ENCODE measurements around the gene ZNF532.

Gene ZNF532

GRCh38 chr18:58902961-58903360 is 38.3 kb downstream of the ZNF532 start:
- no peak for TF ChIP-seq CTCF (IDR thresholded peaks at IDR 0.05; ENCODE audit: control insufficient read depth, insufficient read depth, low read depth, low read length, missing control alignments)
- DNase-seq (ENCODE audit: low read depth), result no peak

GRCh38 chr18:58903533-58903932 is 38.9 kb downstream of the ZNF532 start:
- no peak for TF ChIP-seq CTCF (IDR thresholded peaks at IDR 0.05; ENCODE audit: control insufficient read depth, insufficient read depth, low read depth, low read length, missing control alignments)

More at GRCh38 chr18:58902961-58903360, 38.3 kb downstream of the ZNF532 start:
- H3K4me3 ChIP-seq (ENCODE audit: control insufficient read depth, low read depth, low read length), result no peak overlapping the region

GRCh38 chr18:58905777-58906428 is 41.2 kb downstream of the ZNF532 start:
- no peak for TF ChIP-seq CTCF (IDR thresholded peaks at IDR 0.05; ENCODE audit: control insufficient read depth, insufficient read depth, low read depth, low read length, missing control alignments)

More at GRCh38 chr18:58903533-58903932, 38.9 kb downstream of the ZNF532 start:
- no peak overlapping the region for H3K4me3 ChIP-seq (ENCODE audit: control insufficient read depth, low read depth, low read length)
- no peak for DNase-seq (ENCODE audit: low read depth)

GRCh38 chr18:58908006-58908405 is 43.3 kb downstream of the ZNF532 start:
- DNase-seq (ENCODE audit: low read depth), result no peak
- no peak overlapping the region for H3K4me3 ChIP-seq (ENCODE audit: control insufficient read depth, low read depth, low read length)
- no peak for TF ChIP-seq CTCF (IDR thresholded peaks at IDR 0.05; ENCODE audit: control insufficient read depth, insufficient read depth, low read depth, low read length, missing control alignments)

More at GRCh38 chr18:58905777-58906428, 41.2 kb downstream of the ZNF532 start:
- H3K4me3 ChIP-seq (ENCODE audit: control insufficient read depth, low read depth, low read length), result no peak overlapping the region
- no peak for DNase-seq (ENCODE audit: low read depth)

GRCh38 chr18:58909521-58909920 is 44.8 kb downstream of the ZNF532 start:
- no peak for DNase-seq (ENCODE audit: low read depth)
- H3K4me3 ChIP-seq (ENCODE audit: control insufficient read depth, low read depth, low read length), result no peak overlapping the region
- no peak for TF ChIP-seq CTCF (IDR thresholded peaks at IDR 0.05; ENCODE audit: control insufficient read depth, insufficient read depth, low read depth, low read length, missing control alignments)

- TF ChIP-seq CTCF (IDR thresholded peaks at IDR 0.05; ENCODE audit: control insufficient read depth, insufficient read depth, low read depth, low read length, missing control alignments), result no peak
These were observed 46.6 kb downstream of the ZNF532 start for GRCh38 chr18:58911241-58911640.

More at GRCh38 chr18:58911241-58911640, 46.6 kb downstream of the ZNF532 start:
- no peak overlapping the region for H3K4me3 ChIP-seq (ENCODE audit: control insufficient read depth, low read depth, low read length)
- peak; percentile 31 for DNase-seq (ENCODE audit: low read depth)

Data from AG09309 (cell line).